Fibroblast of lung (primary cell): Measurements from ENCODE around the gene LGALS3BP.

Experiments used
- EZH2 ChIP-seq: IDR thresholded peaks from 2 replicates; pipeline ENCODE4 v1.5.1; 2012; ENCODE audit warnings: low read length, control low read depth, mild to moderate bottlenecking; ENCODE audit errors: missing control alignments
- TF ChIP-seq, protein P1 (sequence below), 2 donors: IDR thresholded peaks in 1 of 2; conservative IDR thresholded peaks in 1 of 2; 1 replicate in 1 of 2; 2 replicates in 1 of 2; pipeline ENCODE4 v1.5.1; 2011 to 2012; ENCODE audit warnings: low read length in 2 of 2, control low read depth in 1 of 2, inconsistent platforms in 1 of 2, low read depth in 1 of 2, mild to moderate bottlenecking in 1 of 2

DNA sequence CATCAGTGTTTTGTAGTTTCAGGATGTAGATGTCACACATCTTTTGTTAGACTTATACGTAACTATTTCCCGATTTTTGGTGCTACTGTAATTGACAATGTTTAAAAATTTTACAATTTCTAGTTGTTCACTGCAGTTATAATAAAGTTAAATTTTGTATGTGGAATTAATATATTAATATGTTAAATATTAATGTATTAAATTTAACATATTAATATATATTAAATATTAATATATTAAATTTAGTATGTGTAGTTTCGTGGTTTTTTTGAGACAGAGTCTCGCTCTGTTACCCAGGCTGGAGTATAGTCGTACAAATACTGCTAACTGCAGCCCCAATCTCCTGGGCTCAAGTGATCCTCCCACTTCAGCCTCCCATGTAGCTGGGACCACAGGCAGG is 5.7 kb upstream of the LGALS3BP start:
- TF ChIP-seq, protein P1, sequence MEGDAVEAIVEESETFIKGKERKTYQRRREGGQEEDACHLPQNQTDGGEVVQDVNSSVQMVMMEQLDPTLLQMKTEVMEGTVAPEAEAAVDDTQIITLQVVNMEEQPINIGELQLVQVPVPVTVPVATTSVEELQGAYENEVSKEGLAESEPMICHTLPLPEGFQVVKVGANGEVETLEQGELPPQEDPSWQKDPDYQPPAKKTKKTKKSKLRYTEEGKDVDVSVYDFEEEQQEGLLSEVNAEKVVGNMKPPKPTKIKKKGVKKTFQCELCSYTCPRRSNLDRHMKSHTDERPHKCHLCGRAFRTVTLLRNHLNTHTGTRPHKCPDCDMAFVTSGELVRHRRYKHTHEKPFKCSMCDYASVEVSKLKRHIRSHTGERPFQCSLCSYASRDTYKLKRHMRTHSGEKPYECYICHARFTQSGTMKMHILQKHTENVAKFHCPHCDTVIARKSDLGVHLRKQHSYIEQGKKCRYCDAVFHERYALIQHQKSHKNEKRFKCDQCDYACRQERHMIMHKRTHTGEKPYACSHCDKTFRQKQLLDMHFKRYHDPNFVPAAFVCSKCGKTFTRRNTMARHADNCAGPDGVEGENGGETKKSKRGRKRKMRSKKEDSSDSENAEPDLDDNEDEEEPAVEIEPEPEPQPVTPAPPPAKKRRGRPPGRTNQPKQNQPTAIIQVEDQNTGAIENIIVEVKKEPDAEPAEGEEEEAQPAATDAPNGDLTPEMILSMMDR (conservative IDR thresholded peaks at IDR 0.05 in 1 of 2, IDR thresholded peaks at IDR 0.05 in 1 of 2; ENCODE audit: low read depth in 1 of 2, low read length in 2 of 2), result no peak
- no peak for TF ChIP-seq EZH2
